BLaER1 treated with 17β-estradiol and CSF1 and Interleukin-3, amounts not matched to agents 10 nM and 100 nM (cell line): ENCODE results near the gene TXNRD2.

Source experiments
- H3K27ac ChIP-seq, 11 experiments: shearing (Covaris generic); formaldehyde crosslinking; 2 replicates each; pipeline ENCODE4 v1.8.1; 2022
- H3K27me3 ChIP-seq, 11 experiments: shearing (Covaris generic); formaldehyde crosslinking; 2 replicates each; pipeline ENCODE4 v1.8.1; 2022
- H3K36me3 ChIP-seq, 11 experiments: shearing (Covaris generic); formaldehyde crosslinking; 2 replicates each; pipeline ENCODE4 v1.8.1; 2022
- H3K4me1 ChIP-seq, 10 experiments: shearing (Covaris generic); formaldehyde crosslinking; 2 replicates each; pipeline ENCODE4 v1.8.1; 2022
- H3K4me2 ChIP-seq, 11 experiments: shearing (Covaris generic); formaldehyde crosslinking; 2 replicates each; pipeline ENCODE4 v1.8.1; 2022
- H3K4me3 ChIP-seq, 10 experiments: shearing (Covaris generic); formaldehyde crosslinking; 2 replicates each; pipeline ENCODE4 v1.8.1; 2022
- H3K9ac ChIP-seq, 11 experiments: shearing (Covaris generic); formaldehyde crosslinking; 2 replicates each; pipeline ENCODE4 v1.8.1; 2022
- H3K9me3 ChIP-seq, 11 experiments: shearing (Covaris generic); formaldehyde crosslinking; replicated peaks in 1 of 11; 2 replicates each; pipeline ENCODE4 v1.8.1; 2022
- H4K20me1 ChIP-seq, 11 experiments: shearing (Covaris generic); formaldehyde crosslinking; 2 replicates each; pipeline ENCODE4 v1.8.1; 2022
- Cebpa-rat ChIP-seq, 11 experiments: shearing (Covaris generic); IDR thresholded peaks; 2 replicates each; pipeline ENCODE4 v1.8.1; 2022

The TXNRD2 gene

DNA sequence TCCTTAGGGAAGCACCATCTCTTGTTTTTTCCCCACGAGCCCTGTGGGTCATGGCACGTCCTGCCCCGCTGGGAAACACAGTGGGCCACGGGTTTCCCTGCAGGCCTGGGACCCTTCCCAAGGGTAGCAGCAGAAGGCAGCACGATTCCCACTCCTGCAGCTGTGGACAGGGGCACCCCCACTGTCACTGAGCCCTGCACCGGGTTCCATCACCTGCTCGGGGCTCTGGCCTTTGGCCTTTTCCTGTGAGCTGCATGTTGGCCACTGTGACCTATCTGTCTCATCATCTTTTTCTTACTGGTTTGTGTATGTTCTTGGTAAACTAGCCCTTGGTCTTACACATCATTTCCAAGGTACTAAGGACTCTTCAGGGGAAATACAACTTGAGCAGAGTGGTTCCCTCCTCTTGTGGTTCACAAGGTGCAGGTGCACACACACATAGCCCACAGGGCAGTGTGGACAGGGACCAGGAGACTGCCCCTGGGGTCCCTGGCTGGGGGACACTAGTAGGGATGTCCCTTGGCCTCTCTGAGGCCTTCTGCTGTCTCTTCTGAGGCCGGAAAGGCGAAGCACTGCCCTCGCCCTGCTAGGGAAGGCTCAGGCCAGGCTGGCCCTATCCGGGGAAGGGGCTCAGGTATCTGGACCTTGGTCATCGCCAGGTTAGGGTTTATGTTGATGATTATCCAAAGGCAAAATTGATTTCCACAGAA lies 19.0 kb upstream of the TXNRD2 start:
- Histone ChIP-seq H4K20me1 (peaks cover 60 to 100% (median 72%) of the 10 kb centered on the region in 11 experiments; a peak in 21 of 22 replicates), H3K4me1 (peaks cover 54 to 70% (median 66%) of the 10 kb centered on the region in 10 experiments), H3K27me3 (no peaks in the 10 kb centered on the region), H3K4me2 (peak overlapping the region in 2 of 11 experiments; percentile 54 to 75; a peak in 3 of 22 replicates), H3K27ac (peak overlapping the region in 3 of 11 experiments; percentile 18 to 48 (median 35); a peak in 3 of 22 replicates), H3K36me3 (peaks cover 34 to 62% (median 50%) of the 10 kb centered on the region in 11 experiments), H3K4me3 (no peak overlapping the region), H3K9ac (peak overlapping the region in 7 of 11 experiments; percentile 24 to 60 (median 32); a peak in 7 of 22 replicates), H3K9me3 (no peaks in the 10 kb centered on the region)
- TF ChIP-seq Cebpa-rat (IDR thresholded peaks at IDR 0.05), result no peak

DNA sequence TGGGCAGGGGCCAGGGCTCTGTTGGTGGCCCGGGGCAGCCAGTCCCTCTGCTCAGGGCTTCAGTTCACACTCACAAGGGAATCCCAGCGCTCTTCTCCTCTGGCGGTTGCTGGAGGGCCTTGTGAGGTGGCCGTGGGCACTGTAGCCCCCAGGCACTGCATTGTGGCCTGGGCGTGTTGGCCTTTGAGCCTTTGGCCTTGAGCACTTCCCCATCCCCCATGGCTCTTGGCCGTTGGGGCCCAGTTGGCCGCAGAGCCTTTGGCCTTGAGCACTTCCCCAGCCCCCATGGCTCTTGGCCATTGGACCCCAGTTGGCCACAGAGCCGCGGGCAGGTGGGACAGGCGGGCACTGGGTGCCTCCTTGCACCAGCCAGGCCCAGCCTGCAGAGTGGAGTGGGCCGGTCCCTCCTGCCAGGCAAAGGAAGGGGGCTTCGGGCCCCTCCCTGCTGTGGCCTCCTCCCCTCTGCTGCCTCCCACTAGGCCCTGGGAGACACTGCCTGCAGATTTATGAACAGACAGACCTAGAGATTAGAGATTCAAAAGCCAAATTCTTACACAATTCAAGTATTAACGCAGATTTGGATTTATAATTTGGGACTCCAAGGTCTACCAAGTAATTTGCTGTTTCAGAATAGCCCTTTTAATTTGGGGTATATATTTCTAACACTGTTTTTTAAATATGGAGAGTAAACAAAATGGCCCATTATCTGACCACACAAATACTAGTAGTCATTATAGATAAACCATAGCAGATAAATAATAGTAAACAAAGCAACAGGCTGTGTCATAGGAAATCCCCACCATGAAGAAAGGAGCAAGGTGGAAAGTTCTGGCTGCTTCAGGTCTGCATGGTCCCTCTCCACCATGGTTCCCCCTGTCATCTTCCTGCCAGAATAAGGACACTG lies 18.2 kb upstream of the TXNRD2 start:
- Histone ChIP-seq H4K20me1 (peaks cover 68 to 100% (median 80%) of the 10 kb centered on the region in 11 experiments), H3K4me2 (peak overlapping the region in 8 of 11 experiments; percentile 26 to 51 (median 40); a peak in 10 of 22 replicates)

DNA sequence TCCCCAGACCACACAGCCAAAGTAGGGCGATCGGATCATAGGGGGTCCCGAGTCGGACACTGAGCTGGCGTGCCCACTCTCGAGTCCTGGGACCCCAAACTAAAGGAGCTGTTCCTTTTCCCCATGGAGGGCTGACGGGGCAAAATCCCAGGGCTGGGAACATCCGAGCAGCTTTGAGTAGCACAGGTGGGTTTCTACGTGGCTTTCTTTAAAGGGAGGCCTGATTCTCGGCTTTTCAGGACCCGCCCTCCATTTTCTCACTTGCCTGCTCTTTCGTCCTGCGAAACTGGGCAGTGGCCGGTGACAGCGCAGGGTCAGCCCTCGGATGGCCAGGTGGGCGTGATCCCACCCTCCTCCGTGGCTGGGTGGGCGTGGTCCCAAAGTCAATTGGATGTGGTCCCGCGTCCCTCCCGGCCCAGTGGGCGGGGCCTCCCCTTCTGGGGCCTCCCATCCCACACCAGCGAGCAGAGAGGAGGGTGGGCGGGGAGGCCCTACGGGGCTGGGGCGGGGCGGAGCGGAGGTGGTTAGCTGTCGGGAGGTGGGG lies 17.5 kb upstream of the TXNRD2 start:
- Histone ChIP-seq H3K9me3 (no peaks in the 10 kb centered on the region), H3K36me3 (peaks cover 25 to 57% (median 37%) of the 10 kb centered on the region in 11 experiments), H3K9ac (peak overlapping the region in 2 of 11 experiments; percentile 17 to 26; a peak in 1 of 22 replicates), H3K4me2 (peak overlapping the region; percentile 11 to 69 (median 55); a peak in 18 of 22 replicates), H3K27me3 (no peaks in the 10 kb centered on the region), H4K20me1 (peaks cover 76 to 100% (median 84%) of the 10 kb centered on the region in 11 experiments), H3K27ac (peak overlapping the region in 1 of 11 experiments; percentile 10; a peak in 1 of 22 replicates), H3K4me3 (no peak overlapping the region), H3K4me1 (peaks cover 58 to 85% (median 78%) of the 10 kb centered on the region in 10 experiments)
- TF ChIP-seq Cebpa-rat (IDR thresholded peaks at IDR 0.05), result no peak

More for the DNA sequence above, 18.2 kb upstream of the TXNRD2 start:
- Histone ChIP-seq H3K4me3 (no peak overlapping the region), H3K4me1 (peaks cover 56 to 78% (median 72%) of the 10 kb centered on the region in 10 experiments), H3K9me3 (no peaks in the 10 kb centered on the region), H3K27ac (peak overlapping the region in 2 of 11 experiments; percentile 25 to 26; a peak in 1 of 22 replicates), H3K9ac (peak overlapping the region in 5 of 11 experiments; percentile 1 to 54 (median 29); a peak in 2 of 22 replicates), H3K36me3 (peaks cover 32 to 57% (median 44%) of the 10 kb centered on the region in 11 experiments), H3K27me3 (no peaks in the 10 kb centered on the region)
- TF ChIP-seq Cebpa-rat (IDR thresholded peaks at IDR 0.05), result no peak

DNA sequence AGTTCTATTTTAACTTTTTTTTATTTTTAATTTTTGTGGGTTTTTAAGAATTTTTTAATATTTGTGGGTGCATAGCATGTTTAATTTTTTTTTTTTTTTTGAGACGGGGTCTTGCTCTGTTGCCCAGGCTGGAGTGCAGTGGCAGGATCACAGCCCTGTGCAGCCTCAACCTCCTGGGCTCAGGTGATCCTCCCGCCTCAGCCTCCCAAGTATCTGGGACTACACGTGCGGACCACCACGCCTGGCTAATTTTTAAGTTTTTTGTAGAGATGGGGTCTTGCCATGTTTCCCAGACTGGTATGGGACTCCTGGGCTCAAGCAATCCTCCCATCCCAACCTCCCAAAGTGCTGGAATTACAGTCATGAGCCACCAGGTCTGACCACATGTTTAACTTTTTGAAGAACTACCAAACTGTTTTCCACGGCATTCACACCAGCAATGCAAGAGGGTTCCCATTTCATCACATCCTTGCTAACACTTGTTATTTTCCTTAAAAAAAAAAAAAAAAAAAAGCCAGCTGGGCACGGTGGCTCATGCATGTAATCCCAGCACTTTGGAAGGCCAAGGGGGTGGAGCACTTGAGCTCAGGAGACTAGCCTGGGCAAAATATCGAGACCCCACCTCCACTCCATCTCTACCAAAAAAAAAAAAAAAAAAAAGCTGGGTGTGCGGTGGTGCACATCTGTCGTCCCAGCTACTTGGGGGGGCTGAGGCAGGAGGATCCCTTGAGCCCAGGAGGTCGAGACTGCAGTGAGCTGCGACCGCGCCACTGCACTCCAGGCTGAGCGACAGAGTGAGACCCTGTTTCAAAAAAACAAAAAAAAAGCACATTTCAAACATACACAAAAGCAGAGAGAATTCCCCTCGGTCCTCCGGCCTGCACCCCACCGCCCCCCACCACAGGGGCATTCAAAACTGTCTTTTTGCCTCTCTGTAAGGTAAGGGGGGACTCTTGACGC lies 16.7 kb upstream of the TXNRD2 start:
- peak overlapping the region; percentile 11 to 69 (median 55); a peak in 18 of 22 replicates for H3K4me2 ChIP-seq
- peaks cover 58 to 93% (median 85%) of the 10 kb centered on the region in 10 experiments for H3K4me1 ChIP-seq
- peak overlapping the region in 2 of 11 experiments; percentile 17 to 26; a peak in 1 of 22 replicates for H3K9ac ChIP-seq

DNA sequence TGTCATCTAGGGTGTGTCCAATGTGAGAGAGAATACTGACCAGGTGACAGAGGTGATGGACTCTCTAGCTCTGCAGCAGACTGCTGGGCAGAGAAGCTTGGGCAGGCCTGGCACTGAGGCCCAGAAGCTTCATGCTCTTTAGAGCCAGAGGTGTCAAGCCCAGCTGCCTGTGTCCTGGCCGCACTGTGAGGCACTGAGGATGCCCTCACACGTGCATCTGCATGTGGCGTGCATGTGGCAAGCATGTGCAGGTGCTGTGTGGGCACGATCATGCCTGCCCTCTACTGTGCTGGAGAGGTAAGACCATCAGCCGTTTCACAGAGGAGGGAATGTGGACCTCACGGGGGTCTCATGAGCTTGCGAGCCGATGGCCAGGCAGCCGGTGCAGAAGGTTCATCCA lies 15.8 kb upstream of the TXNRD2 start:
- no peak overlapping the region for H3K27ac ChIP-seq
- H3K9ac ChIP-seq, result no peak overlapping the region
- no peaks in the 10 kb centered on the region for H3K27me3 ChIP-seq
- H3K4me2 ChIP-seq, result peak overlapping the region in 1 of 11 experiments; percentile 30; a peak in 1 of 22 replicates
- peaks cover 50 to 97% (median 86%) of the 10 kb centered on the region in 10 experiments for H3K4me1 ChIP-seq
- peaks cover 83 to 99% (median 91%) of the 10 kb centered on the region in 11 experiments for H4K20me1 ChIP-seq
- H3K4me3 ChIP-seq, result no peak overlapping the region
- H3K36me3 ChIP-seq, result peaks cover 10 to 41% (median 21%) of the 10 kb centered on the region in 11 experiments; a peak in 20 of 22 replicates
- TF ChIP-seq Cebpa-rat (IDR thresholded peaks at IDR 0.05), result no peak
- H3K9me3 ChIP-seq, result no peaks in the 10 kb centered on the region

More for the DNA sequence above, 16.7 kb upstream of the TXNRD2 start:
- no peak overlapping the region for H3K4me3 ChIP-seq
- TF ChIP-seq Cebpa-rat (IDR thresholded peaks at IDR 0.05), result no peak
- no peaks in the 10 kb centered on the region for H3K27me3 ChIP-seq
- H3K36me3 ChIP-seq, result peaks cover 18 to 50% (median 29%) of the 10 kb centered on the region in 11 experiments
- H3K9me3 ChIP-seq, result no peaks in the 10 kb centered on the region
- peaks cover 83 to 100% (median 92%) of the 10 kb centered on the region in 11 experiments for H4K20me1 ChIP-seq
- H3K27ac ChIP-seq, result peak overlapping the region in 1 of 11 experiments; percentile 10; a peak in 1 of 22 replicates

DNA sequence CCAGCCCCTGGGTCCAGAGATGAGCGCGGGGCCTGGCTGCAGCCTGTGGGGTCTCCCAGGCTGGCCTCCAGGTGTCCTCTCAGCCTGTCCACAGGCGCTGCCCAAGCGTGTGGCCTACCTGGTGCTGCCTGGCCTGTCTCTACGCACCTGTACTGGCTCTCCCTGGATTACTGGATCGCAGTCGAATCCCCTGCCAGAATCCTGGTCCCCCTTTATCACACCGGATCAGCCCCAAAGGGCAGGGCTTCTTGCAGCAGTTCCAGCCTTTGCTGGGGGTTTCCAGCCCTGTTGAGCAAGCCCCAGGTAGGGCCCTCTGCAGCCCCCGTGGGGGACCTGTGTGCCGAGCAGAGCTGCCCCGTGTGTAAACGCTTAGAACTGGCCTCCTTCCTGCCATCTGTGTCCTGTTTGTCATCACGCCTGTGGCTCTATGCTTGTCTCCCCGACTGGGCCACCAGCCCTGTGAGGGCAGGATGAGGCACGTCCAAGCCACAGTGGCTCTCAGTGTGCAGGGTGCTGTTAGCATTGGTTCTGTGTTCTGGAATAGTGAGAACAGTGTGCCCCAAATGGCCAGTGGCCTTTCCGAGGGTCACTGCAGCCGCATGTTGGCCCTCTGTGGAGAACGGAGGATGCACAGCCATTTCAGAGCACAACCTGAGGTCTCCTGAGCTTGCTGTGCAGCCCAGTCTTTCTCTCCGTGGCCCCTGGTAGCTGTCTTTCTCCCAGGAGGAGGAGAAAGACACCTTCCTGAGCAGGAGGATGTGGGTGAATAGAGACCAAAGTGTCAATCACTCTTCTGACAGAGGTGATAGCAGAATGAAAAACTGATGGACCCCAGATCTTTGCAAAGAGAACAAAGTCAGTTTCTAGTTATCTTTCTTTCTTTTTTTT lies 13.9 kb upstream of the TXNRD2 start:
- H3K9ac ChIP-seq, result peak overlapping the region in 9 of 11 experiments; percentile 8 to 53 (median 35); a peak in 10 of 22 replicates
- no peak for TF ChIP-seq Cebpa-rat (IDR thresholded peaks at IDR 0.05)

More for the DNA sequence above, 13.9 kb upstream of the TXNRD2 start:
- peak overlapping the region; percentile 21 to 76 (median 58); a peak in 20 of 22 replicates for H3K4me2 ChIP-seq
- no peaks in the 10 kb centered on the region for H3K9me3 ChIP-seq
- peaks cover 0 to 42% (median 22%) of the 10 kb centered on the region in 11 experiments; a peak in 15 of 22 replicates for H3K36me3 ChIP-seq
- H3K27me3 ChIP-seq, result no peaks in the 10 kb centered on the region
- peaks cover 39 to 96% (median 87%) of the 10 kb centered on the region in 10 experiments for H3K4me1 ChIP-seq
- peak overlapping the region in 7 of 11 experiments; percentile 24 to 58 (median 47); a peak in 11 of 22 replicates for H3K27ac ChIP-seq
- no peak overlapping the region for H3K4me3 ChIP-seq
- H4K20me1 ChIP-seq, result peaks cover 69 to 99% (median 92%) of the 10 kb centered on the region in 11 experiments
